Measurements from ENCODE around the gene PACRG.

PACRG gene

GRCh38 chr6:163250116-163250515 is 522.3 kb downstream of the PACRG start:
- no peak overlapping the region for H3K4me3 ChIP-seq (IDR thresholded peaks at IDR 0.05; ENCODE audit: insufficient read depth, low read depth, low read length)
- no peaks in the 10 kb centered on the region for H3K27me3 ChIP-seq (ENCODE audit: insufficient read depth, low read depth)
- no peaks in the 10 kb centered on the region for H3K4me1 ChIP-seq (ENCODE audit: low read depth, poor library complexity, severe bottlenecking)
- H3K4me2 ChIP-seq = no peak overlapping the region
- no peaks in the 10 kb centered on the region for H3K79me2 ChIP-seq (ENCODE audit: insufficient read depth, low read depth)
- H3K27ac ChIP-seq = no peak overlapping the region
- no peaks in the 10 kb centered on the region for H3K36me3 ChIP-seq (ENCODE audit: insufficient read depth)
- no peak overlapping the region for H2AFZ ChIP-seq (ENCODE audit: low read depth)
- no peaks in the 10 kb centered on the region for H4K20me1 ChIP-seq (ENCODE audit: insufficient read depth)
- H3K9ac ChIP-seq = no peak overlapping the region
- no peak for TF ChIP-seq CTCF (conservative IDR thresholded peaks at IDR 0.05; ENCODE audit: low read depth, low read length)

GRCh38 chr6:163252061-163252591 is 524.4 kb downstream of the PACRG start:
- Histone ChIP-seq H3K27ac (no peak overlapping the region), H3K4me1 (ENCODE audit: low read depth, poor library complexity, severe bottlenecking) (no peaks in the 10 kb centered on the region)
- TF ChIP-seq CTCF (conservative IDR thresholded peaks at IDR 0.05; ENCODE audit: low read depth, low read length) = no peak

GRCh38 chr6:163253556-163254213 is 525.9 kb downstream of the PACRG start:
- no peaks in the 10 kb centered on the region for H3K4me1 ChIP-seq (ENCODE audit: low read depth, poor library complexity, severe bottlenecking)
- H3K27me3 ChIP-seq (ENCODE audit: insufficient read depth, low read depth) = no peaks in the 10 kb centered on the region
- no peak overlapping the region for H3K9ac ChIP-seq
- H3K27ac ChIP-seq = no peak overlapping the region
- no peaks in the 10 kb centered on the region for H4K20me1 ChIP-seq (ENCODE audit: insufficient read depth)
- no peak overlapping the region for H2AFZ ChIP-seq (ENCODE audit: low read depth)
- no peak for TF ChIP-seq CTCF (conservative IDR thresholded peaks at IDR 0.05; ENCODE audit: low read depth, low read length)
- no peak overlapping the region for H3K4me3 ChIP-seq (IDR thresholded peaks at IDR 0.05; ENCODE audit: insufficient read depth, low read depth, low read length)
- no peak overlapping the region for H3K4me2 ChIP-seq
- no peaks in the 10 kb centered on the region for H3K79me2 ChIP-seq (ENCODE audit: insufficient read depth, low read depth)
- no peaks in the 10 kb centered on the region for H3K36me3 ChIP-seq (ENCODE audit: insufficient read depth)

More at GRCh38 chr6:163252061-163252591, 524.4 kb downstream of the PACRG start:
- no peak overlapping the region for H3K4me2 ChIP-seq
- no peak overlapping the region for H3K9ac ChIP-seq
- no peaks in the 10 kb centered on the region for H3K79me2 ChIP-seq (ENCODE audit: insufficient read depth, low read depth)
- no peaks in the 10 kb centered on the region for H4K20me1 ChIP-seq (ENCODE audit: insufficient read depth)
- no peaks in the 10 kb centered on the region for H3K27me3 ChIP-seq (ENCODE audit: insufficient read depth, low read depth)
- H2AFZ ChIP-seq (ENCODE audit: low read depth) = no peak overlapping the region
- no peak overlapping the region for H3K4me3 ChIP-seq (IDR thresholded peaks at IDR 0.05; ENCODE audit: insufficient read depth, low read depth, low read length)
- no peaks in the 10 kb centered on the region for H3K36me3 ChIP-seq (ENCODE audit: insufficient read depth)

- Histone ChIP-seq H3K4me2 (no peak overlapping the region), H3K4me1 (ENCODE audit: low read depth, poor library complexity, severe bottlenecking) (no peaks in the 10 kb centered on the region), H3K79me2 (ENCODE audit: insufficient read depth, low read depth) (no peaks in the 10 kb centered on the region), H2AFZ (ENCODE audit: low read depth) (no peak overlapping the region), H3K4me3 (IDR thresholded peaks at IDR 0.05; ENCODE audit: insufficient read depth, low read depth, low read length) (no peak overlapping the region), H3K9ac (no peak overlapping the region), H3K27ac (no peak overlapping the region), H4K20me1 (ENCODE audit: insufficient read depth) (no peaks in the 10 kb centered on the region), H3K27me3 (ENCODE audit: insufficient read depth, low read depth) (no peaks in the 10 kb centered on the region), H3K36me3 (ENCODE audit: insufficient read depth) (no peaks in the 10 kb centered on the region)
- TF ChIP-seq CTCF (conservative IDR thresholded peaks at IDR 0.05; ENCODE audit: low read depth, low read length) = no peak
Measured at GRCh38 chr6:163254341-163254835, 526.6 kb downstream of the PACRG start.
